GM19351 (cell line): ENCODE results near the gene SYT11.
"Not testable (repeated sequence)": the region's sequence is repeated elsewhere in the genome, so short reads cannot be mapped to it uniquely, and the experiment has no call there.

Experiments
- ATAC-seq: cut with Tn5 transposase; IDR thresholded peaks from one replicate; pipeline ENCODE4 v1.9.1; 2021; ENCODE audit warnings: mild to moderate bottlenecking, moderate library complexity; ENCODE audit not compliant: unreplicated experiment

SYT11 gene

GRCh38 chr1:155896476-155896875 lies 37.1 kb downstream of the SYT11 start:
- ATAC-seq = not testable (repeated sequence)

GRCh38 chr1:155897746-155898145 lies 38.4 kb downstream of the SYT11 start:
- ATAC-seq = no peak

- no peak for ATAC-seq
Measured at GRCh38 chr1:155898888-155899287, 39.5 kb downstream of the SYT11 start.

- no peak for ATAC-seq
Measured at GRCh38 chr1:155899683-155900082, 40.3 kb downstream of the SYT11 start.

GRCh38 chr1:155900161-155900560 lies 40.8 kb downstream of the SYT11 start:
- ATAC-seq = no peak

- ATAC-seq = no peak
Measured at GRCh38 chr1:155904261-155904660, 44.9 kb downstream of the SYT11 start.

GRCh38 chr1:155909894-155910293 lies 50.5 kb downstream of the SYT11 start:
- ATAC-seq = no peak

- no peak for ATAC-seq
Measured at GRCh38 chr1:155910621-155911121, 51.3 kb downstream of the SYT11 start.

GRCh38 chr1:155911156-155912055 lies 52.0 kb downstream of the SYT11 start, which contains the start of gene RIT1:
RIT1 (minus strand) TSS chr1:155911349; CDS start chr1:155910761, 588 bp downstream.
- peak; percentile 76 for ATAC-seq

- ATAC-seq = no peak
Measured at GRCh38 chr1:155912056-155912536, 52.7 kb downstream of the SYT11 start.

GRCh38 chr1:155913969-155914757 lies 54.8 kb downstream of the SYT11 start:
- no peak for ATAC-seq

- ATAC-seq = no peak
Measured at GRCh38 chr1:155918660-155919059, 59.3 kb downstream of the SYT11 start.

GRCh38 chr1:155919801-155920200 lies 60.4 kb downstream of the SYT11 start:
- no peak for ATAC-seq

GRCh38 chr1:155920717-155921116 lies 61.4 kb downstream of the SYT11 start:
- no peak for ATAC-seq

GRCh38 chr1:155925506-155925905 lies 66.1 kb downstream of the SYT11 start:
- ATAC-seq = no peak

- ATAC-seq = no peak
Measured at GRCh38 chr1:155929057-155929456, 69.7 kb downstream of the SYT11 start.

- ATAC-seq = not testable (repeated sequence)
Measured at GRCh38 chr1:155930725-155931124, 71.4 kb downstream of the SYT11 start.

GRCh38 chr1:155931332-155932038 lies 72.1 kb downstream of the SYT11 start:
- no peak for ATAC-seq

GRCh38 chr1:155932081-155932480 lies 72.7 kb downstream of the SYT11 start:
- ATAC-seq = no peak

GRCh38 chr1:155932487-155932886 lies 73.1 kb downstream of the SYT11 start:
- ATAC-seq = no peak

- ATAC-seq = no peak
Measured at GRCh38 chr1:155933591-155934096, 74.3 kb downstream of the SYT11 start.
